ENCODE results near the gene KIAA0753.

KIAA0753 gene

GRCh38 chr17:6549384-6550036 lies 91.0 kb downstream of the KIAA0753 start:
- DNase-seq (ENCODE audit: extremely low read depth in 1 of 2, low read depth in 1 of 2) = no peak

GRCh38 chr17:6548578-6549330 lies 91.8 kb downstream of the KIAA0753 start:
- no peak for DNase-seq (ENCODE audit: extremely low read depth in 1 of 2, low read depth in 1 of 2)

GRCh38 chr17:6548034-6548433 lies 92.5 kb downstream of the KIAA0753 start:
- no peak for DNase-seq (ENCODE audit: extremely low read depth in 1 of 2, low read depth in 1 of 2)

GRCh38 chr17:6547336-6547735 lies 93.2 kb downstream of the KIAA0753 start:
- DNase-seq (ENCODE audit: extremely low read depth in 1 of 2, low read depth in 1 of 2) = no peak

- DNase-seq (ENCODE audit: extremely low read depth in 1 of 2, low read depth in 1 of 2) = no peak
These were observed 94.3 kb downstream of the KIAA0753 start for GRCh38 chr17:6546069-6546718.

GRCh38 chr17:6545291-6545690 lies 95.2 kb downstream of the KIAA0753 start:
- no peak for DNase-seq (ENCODE audit: extremely low read depth in 1 of 2, low read depth in 1 of 2)

- no peak for DNase-seq (ENCODE audit: extremely low read depth in 1 of 2, low read depth in 1 of 2)
These were observed 96.5 kb downstream of the KIAA0753 start for GRCh38 chr17:6544011-6544370.

- no peak for DNase-seq (ENCODE audit: extremely low read depth in 1 of 2, low read depth in 1 of 2)
These were observed 97.2 kb downstream of the KIAA0753 start for GRCh38 chr17:6543079-6544010.

- no peak for DNase-seq (ENCODE audit: extremely low read depth in 1 of 2, low read depth in 1 of 2)
These were observed 97.9 kb downstream of the KIAA0753 start for GRCh38 chr17:6542577-6542976.

- DNase-seq (ENCODE audit: extremely low read depth in 1 of 2, low read depth in 1 of 2) = no peak
These were observed 98.6 kb downstream of the KIAA0753 start for GRCh38 chr17:6541886-6542285.

- no peak for DNase-seq (ENCODE audit: extremely low read depth in 1 of 2, low read depth in 1 of 2)
These were observed 100.6 kb downstream of the KIAA0753 start for GRCh38 chr17:6539871-6540270.

GRCh38 chr17:6536566-6537065 lies 103.9 kb downstream of the KIAA0753 start:
- DNase-seq (ENCODE audit: extremely low read depth in 1 of 2, low read depth in 1 of 2) = no peak

GRCh38 chr17:6536053-6536452 lies 104.5 kb downstream of the KIAA0753 start:
- no peak for DNase-seq (ENCODE audit: extremely low read depth in 1 of 2, low read depth in 1 of 2)

- no peak for DNase-seq (ENCODE audit: extremely low read depth in 1 of 2, low read depth in 1 of 2)
These were observed 105.5 kb downstream of the KIAA0753 start for GRCh38 chr17:6534846-6535514.

GRCh38 chr17:6532441-6532885 lies 108.0 kb downstream of the KIAA0753 start:
- DNase-seq (ENCODE audit: extremely low read depth in 1 of 2, low read depth in 1 of 2) = no peak

- no peak for DNase-seq (ENCODE audit: extremely low read depth in 1 of 2, low read depth in 1 of 2)
These were observed 108.9 kb downstream of the KIAA0753 start for GRCh38 chr17:6531575-6531974.

GRCh38 chr17:6530324-6530920 lies 110.1 kb downstream of the KIAA0753 start:
- no peak for DNase-seq (ENCODE audit: extremely low read depth in 1 of 2, low read depth in 1 of 2)

- no peak for DNase-seq (ENCODE audit: extremely low read depth in 1 of 2, low read depth in 1 of 2)
These were observed 112.0 kb downstream of the KIAA0753 start for GRCh38 chr17:6528557-6528956.
